GM19468 (cell line): ENCODE measurements around the gene FTL.

Experiments used
- ATAC-seq: cut with Tn5 transposase; IDR thresholded peaks from one replicate; pipeline ENCODE4 v1.9.1; 2021; ENCODE audit warnings: mild to moderate bottlenecking, moderate library complexity, moderate number of reproducible peaks; ENCODE audit not compliant: unreplicated experiment; ENCODE audit errors: extremely low read depth

FTL gene

GRCh38 chr19:48964205-48965039 is 687 bp upstream of the FTL start:
- ATAC-seq: no peak

DNA sequence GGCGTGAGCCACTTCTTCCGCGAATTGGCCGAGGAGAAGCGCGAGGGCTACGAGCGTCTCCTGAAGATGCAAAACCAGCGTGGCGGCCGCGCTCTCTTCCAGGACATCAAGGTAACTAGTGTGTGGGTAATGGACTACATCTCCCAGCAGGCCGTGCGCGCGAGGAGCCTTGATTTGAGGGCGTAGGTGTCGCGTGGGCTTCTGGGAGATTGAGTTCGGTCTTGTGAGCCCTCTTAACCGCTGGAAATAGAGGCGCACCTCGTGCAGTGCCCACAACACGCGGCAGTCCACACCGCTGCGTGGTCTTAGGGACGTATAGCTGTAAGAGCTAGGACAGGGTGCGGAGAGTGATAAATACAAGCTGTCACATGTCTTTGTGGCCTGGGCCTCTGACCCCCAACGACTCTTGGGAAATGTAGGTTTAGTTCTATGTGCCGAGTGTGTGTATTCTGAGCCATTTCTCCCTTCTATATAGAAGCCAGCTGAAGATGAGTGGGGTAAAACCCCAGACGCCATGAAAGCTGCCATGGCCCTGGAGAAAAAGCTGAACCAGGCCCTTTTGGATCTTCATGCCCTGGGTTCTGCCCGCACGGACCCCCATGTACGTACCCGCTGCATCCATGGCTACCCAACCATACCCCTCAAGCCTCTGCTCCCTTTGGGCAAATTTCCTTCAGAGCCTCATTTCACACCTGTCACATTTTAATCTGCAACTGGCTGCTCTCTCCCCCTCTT is 864 bp downstream of the FTL start:
- ATAC-seq: no peak

DNA sequence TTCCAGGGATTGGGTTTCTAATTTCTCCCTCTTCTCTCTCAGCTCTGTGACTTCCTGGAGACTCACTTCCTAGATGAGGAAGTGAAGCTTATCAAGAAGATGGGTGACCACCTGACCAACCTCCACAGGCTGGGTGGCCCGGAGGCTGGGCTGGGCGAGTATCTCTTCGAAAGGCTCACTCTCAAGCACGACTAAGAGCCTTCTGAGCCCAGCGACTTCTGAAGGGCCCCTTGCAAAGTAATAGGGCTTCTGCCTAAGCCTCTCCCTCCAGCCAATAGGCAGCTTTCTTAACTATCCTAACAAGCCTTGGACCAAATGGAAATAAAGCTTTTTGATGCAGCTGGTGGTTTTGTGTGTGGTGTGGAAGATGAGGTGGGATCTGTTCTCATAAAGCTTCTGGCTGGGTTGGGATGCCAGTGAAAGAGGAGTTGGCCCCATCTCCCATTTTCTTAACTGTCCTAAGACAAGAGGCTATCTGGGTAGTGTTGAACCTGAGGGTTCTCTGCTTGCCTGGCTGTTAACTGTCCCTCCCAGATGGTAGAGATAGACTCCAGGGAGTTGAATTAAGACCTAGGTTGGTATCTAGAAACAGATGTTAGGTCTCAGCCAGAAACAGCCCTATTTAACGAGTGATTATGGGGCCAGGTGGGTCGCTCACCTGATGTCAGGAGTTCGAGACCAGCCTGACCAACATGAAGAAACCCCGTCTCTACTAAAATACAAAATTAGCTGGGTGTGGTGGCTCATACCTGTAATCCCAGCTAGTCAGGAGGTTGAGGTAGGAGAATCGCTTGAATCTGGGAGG is 1.6 kb downstream of the FTL start:
- no peak for ATAC-seq

- no peak for ATAC-seq
These were observed 2.5 kb downstream of the FTL start for GRCh38 chr19:48967346-48968178.

DNA sequence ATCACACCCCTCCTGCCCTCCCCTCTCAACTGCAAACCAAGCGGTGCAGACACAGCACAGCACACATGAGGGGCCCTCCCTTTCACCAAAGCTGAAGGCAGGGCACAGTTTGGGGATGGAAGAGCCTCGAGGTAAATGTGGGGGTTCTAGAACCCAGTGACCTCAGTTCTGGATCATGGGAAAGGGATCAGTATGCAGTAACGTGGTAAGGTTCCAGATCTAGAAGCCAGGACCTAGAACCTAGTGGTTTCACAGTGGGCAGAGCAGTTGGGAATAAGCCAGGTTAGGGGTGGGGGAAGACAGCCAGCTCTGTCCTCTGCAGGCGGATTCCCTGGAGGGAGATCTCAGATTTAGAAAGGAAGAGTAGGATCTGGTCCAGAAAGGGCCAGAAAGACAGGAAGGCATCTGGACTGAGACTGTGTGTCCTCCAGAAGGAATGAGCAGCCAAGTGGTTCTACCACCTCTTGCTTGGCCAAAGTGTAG is 3.1 kb downstream of the FTL start:
- no peak for ATAC-seq

GRCh38 chr19:48968813-48969218 is 3.7 kb downstream of the FTL start:
- no peak for ATAC-seq

GRCh38 chr19:48969276-48970138 is 4.4 kb downstream of the FTL start:
- no peak for ATAC-seq

- ATAC-seq: no peak
These were observed 5.1 kb downstream of the FTL start for GRCh38 chr19:48970139-48970766.

- ATAC-seq: no peak
These were observed 5.8 kb downstream of the FTL start for GRCh38 chr19:48970923-48971395.

- no peak for ATAC-seq
These were observed 11.1 kb downstream of the FTL start for GRCh38 chr19:48975947-48976847.

GRCh38 chr19:48977061-48977460 is 12.0 kb downstream of the FTL start:
- no peak for ATAC-seq

DNA sequence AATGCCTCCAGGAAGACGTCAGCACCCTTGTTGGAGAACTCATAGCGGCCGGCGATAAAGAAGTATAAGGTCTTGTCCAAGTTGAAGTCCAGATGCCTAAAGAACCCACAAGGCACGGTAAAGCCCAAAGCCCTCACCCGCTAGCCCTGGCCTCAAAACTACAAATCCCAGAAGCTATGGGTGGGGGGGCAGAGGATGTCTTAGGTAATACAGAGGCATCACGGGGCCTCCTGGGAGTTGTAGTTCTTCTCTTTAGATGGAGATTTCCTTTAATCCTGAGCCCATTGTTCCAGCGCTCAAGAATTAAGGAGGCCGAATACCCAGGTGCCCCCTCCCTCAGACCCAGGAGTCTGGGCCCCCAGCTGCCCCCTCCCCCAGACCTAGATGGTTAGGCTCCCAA is 17.2 kb downstream of the FTL start:
- ATAC-seq: no peak

DNA sequence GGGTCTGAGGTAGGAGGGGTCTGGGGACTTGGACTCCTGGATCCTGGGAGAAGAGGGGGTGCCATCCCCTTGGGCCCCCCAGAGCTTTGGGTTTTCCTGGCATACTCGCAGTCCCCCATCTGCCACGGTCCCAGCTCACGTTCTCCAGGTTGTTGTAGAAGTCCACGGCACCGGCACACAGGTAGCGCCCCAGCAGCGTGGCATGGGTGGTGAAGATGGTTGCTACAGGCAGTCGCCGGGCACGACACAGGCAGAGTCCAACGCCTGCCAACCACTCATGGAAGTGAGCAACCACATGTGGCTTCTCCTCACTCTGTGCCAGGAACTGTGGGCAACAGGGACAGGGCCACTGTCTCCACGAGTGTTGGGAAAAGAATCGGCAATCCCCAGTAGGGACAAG is 20.6 kb downstream of the FTL start:
- no peak for ATAC-seq

- no peak for ATAC-seq
These were observed 21.1 kb downstream of the FTL start for GRCh38 chr19:48986211-48986610.

- ATAC-seq: no peak
These were observed 22.2 kb downstream of the FTL start for GRCh38 chr19:48987323-48987722.

- ATAC-seq: no peak
These were observed 23.2 kb downstream of the FTL start for GRCh38 chr19:48988286-48988685.

DNA sequence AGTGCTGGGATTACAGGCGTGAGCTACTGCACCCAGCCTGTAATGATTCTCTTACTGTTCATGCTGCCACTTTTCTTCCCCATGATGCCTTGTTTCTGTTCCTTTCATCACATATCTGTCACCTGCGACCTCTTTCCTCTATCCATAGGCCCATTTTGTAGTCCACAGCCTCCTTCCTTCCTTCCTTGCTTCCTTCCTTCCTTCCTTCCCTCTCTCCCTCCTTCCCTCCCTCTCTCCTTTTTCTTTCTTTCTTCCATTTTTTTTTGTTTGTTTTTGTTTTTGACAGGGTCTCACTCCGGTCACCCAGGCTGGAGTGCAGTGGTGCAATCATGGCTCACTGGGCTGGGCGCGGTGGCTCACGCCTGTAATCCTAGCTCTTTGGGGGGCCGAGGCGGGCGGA is 23.8 kb downstream of the FTL start:
- ATAC-seq: no peak
